ENCODE data around the gene CDC42BPB. TPM values are rescaled to one million over a fixed set of nuclear protein-coding genes. Genes with fewer than 3 reads are reported as not detected.

Gene CDC42BPB
- total and polyA plus RNA-seq, 2 experiments from 2014 or later, result 13.0 to 106 TPM

GRCh38 chr14:102947321-102948103 lies 109.8 kb downstream of the CDC42BPB start:
- Histone ChIP-seq H3K36me3 (ENCODE audit: low read depth) (peaks cover 56% of the 10 kb centered on the region; the same call in 1 of the 2 replicates), H2AFZ (no peak overlapping the region), H3K27ac (no peak overlapping the region), H3K79me2 (ENCODE audit: insufficient read depth) (0 out of 2 replicates have a peak, but pooled peaks cover 5% of the 10 kb centered on the region), H3K4me2 (ENCODE audit: unreplicated experiment) (no peak overlapping the region), H3K9me2 (ENCODE audit: insufficient read depth) (no peaks in the 10 kb centered on the region), H3F3A (ENCODE audit: insufficient read depth) (no peaks in the 10 kb centered on the region), H3K9me3 (ENCODE audit: low read depth) (no peaks in the 10 kb centered on the region), H3K4me3 (no peak overlapping the region), H3K4me1 (ENCODE audit: insufficient read depth) (no peaks in the 10 kb centered on the region), H4K20me1 (ENCODE audit: insufficient read depth) (no peaks in the 10 kb centered on the region), H3K9ac (no peak overlapping the region), H3K27me3 (replicated peaks; ENCODE audit: insufficient read depth) (no peaks in the 10 kb centered on the region)
- TF ChIP-seq EZH2phosphoT487 (IDR thresholded peaks at IDR 0.05; ENCODE audit: insufficient read depth, low read depth) (no peak), EZH2 (IDR thresholded peaks at IDR 0.05; ENCODE audit: insufficient read depth, poor library complexity, severe bottlenecking) (no peak)
- DNase-seq, result no peak
- WGBS, 2 experiments (ENCODE audit: low coverage in 1 of 2, low lambda C conversion rate in 2 of 2, missing lambda C conversion rate in 2 of 2), result 85 to 88% methylated on average over 26 to 27 of the region's 27 CpGs
- in situ Hi-C loops (cut with MboI), result no loop called here

DNA sequence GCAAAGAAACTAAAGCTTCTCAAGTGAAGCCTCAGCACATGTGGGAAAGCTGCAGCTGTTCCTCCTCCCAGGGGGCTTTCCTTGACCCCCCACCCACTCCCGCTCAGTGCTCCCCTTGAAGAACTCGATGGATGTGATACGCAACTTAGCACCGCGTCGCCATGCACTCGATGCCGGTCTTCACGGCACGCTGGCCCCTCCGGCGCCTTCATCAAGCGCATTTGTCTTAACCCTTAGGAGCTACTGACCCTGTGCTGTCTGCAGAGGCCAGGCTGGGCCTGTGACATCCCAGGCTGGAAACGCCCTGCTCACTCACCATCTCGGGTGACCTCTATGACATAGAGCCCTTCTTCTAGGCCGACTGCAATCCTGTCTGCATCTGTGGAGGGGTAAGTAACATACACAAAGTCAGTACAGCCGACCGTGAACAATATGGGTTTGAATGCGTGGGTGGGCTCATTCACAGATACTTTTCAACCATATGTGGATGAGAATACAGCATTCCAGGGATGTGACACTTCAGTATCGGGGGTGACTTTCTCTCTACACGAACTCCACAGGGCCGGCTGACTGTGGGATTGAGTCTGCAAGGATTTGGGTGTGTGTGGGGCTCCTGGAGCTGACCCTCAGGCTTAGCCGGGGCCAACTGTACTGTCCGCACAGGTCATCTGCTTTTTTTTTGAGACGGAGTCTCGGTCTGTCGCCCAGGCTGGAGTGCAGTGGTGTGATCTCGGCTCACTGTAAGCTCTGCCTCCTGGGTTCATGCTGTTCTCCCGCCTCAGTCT lies 111.8 kb downstream of the CDC42BPB start:
- Histone ChIP-seq H2AFZ (no peak overlapping the region), H3F3A (ENCODE audit: insufficient read depth) (no peaks in the 10 kb centered on the region), H3K4me2 (ENCODE audit: unreplicated experiment) (no peak overlapping the region), H3K4me1 (ENCODE audit: insufficient read depth) (no peaks in the 10 kb centered on the region), H3K9me3 (ENCODE audit: low read depth) (no peaks in the 10 kb centered on the region), H3K27me3 (replicated peaks; ENCODE audit: insufficient read depth) (no peaks in the 10 kb centered on the region), H3K27ac (no peak overlapping the region), H3K4me3 (no peak overlapping the region), H3K79me2 (ENCODE audit: insufficient read depth) (0 out of 2 replicates have a peak, but pooled peaks cover 5% of the 10 kb centered on the region), H3K36me3 (ENCODE audit: low read depth) (peaks cover 52% of the 10 kb centered on the region; the same call in 1 of the 2 replicates), H3K9ac (no peak overlapping the region), H3K9me2 (ENCODE audit: insufficient read depth) (no peaks in the 10 kb centered on the region), H4K20me1 (ENCODE audit: insufficient read depth) (no peaks in the 10 kb centered on the region)
- in situ Hi-C loops (cut with MboI), result no loop called here
- 79 to 81% methylated on average over 24 to 29 of the region's 29 CpGs for WGBS, 2 experiments (ENCODE audit: low coverage in 1 of 2, low lambda C conversion rate in 2 of 2, missing lambda C conversion rate in 2 of 2)
- DNase-seq, result peak; percentile 66
- no peak for TF ChIP-seq EZH2phosphoT487 (IDR thresholded peaks at IDR 0.05; ENCODE audit: insufficient read depth, low read depth)
- no peak for TF ChIP-seq EZH2 (IDR thresholded peaks at IDR 0.05; ENCODE audit: insufficient read depth, poor library complexity, severe bottlenecking)

- in situ Hi-C loops (cut with MboI), result no loop called here
- H2AFZ ChIP-seq, result no peak overlapping the region
- no peaks in the 10 kb centered on the region for H3K4me1 ChIP-seq (ENCODE audit: insufficient read depth)
- peaks cover 48% of the 10 kb centered on the region; the same call in 1 of the 2 replicates for H3K36me3 ChIP-seq (ENCODE audit: low read depth)
- H3K9me2 ChIP-seq (ENCODE audit: insufficient read depth), result no peaks in the 10 kb centered on the region
- no peak for DNase-seq
- no peak overlapping the region for H3K4me3 ChIP-seq
- H3K9me3 ChIP-seq (ENCODE audit: low read depth), result no peaks in the 10 kb centered on the region
- 0 out of 2 replicates have a peak, but pooled peaks cover 5% of the 10 kb centered on the region for H3K79me2 ChIP-seq (ENCODE audit: insufficient read depth)
- H3K4me2 ChIP-seq (ENCODE audit: unreplicated experiment), result no peak overlapping the region
- TF ChIP-seq EZH2 (IDR thresholded peaks at IDR 0.05; ENCODE audit: insufficient read depth, poor library complexity, severe bottlenecking) (no peak), EZH2phosphoT487 (IDR thresholded peaks at IDR 0.05; ENCODE audit: insufficient read depth, low read depth) (no peak)
- H3K27ac ChIP-seq, result no peak overlapping the region
- H3F3A ChIP-seq (ENCODE audit: insufficient read depth), result no peaks in the 10 kb centered on the region
- no peaks in the 10 kb centered on the region for H4K20me1 ChIP-seq (ENCODE audit: insufficient read depth)
- no peaks in the 10 kb centered on the region for H3K27me3 ChIP-seq (replicated peaks; ENCODE audit: insufficient read depth)
- no peak overlapping the region for H3K9ac ChIP-seq
- 90% methylated on average over 35 to 36 of the region's 36 CpGs for WGBS, 2 experiments (ENCODE audit: low coverage in 1 of 2, low lambda C conversion rate in 2 of 2, missing lambda C conversion rate in 2 of 2)
These were observed 112.7 kb downstream of the CDC42BPB start for GRCh38 chr14:102944448-102945330.

DNA sequence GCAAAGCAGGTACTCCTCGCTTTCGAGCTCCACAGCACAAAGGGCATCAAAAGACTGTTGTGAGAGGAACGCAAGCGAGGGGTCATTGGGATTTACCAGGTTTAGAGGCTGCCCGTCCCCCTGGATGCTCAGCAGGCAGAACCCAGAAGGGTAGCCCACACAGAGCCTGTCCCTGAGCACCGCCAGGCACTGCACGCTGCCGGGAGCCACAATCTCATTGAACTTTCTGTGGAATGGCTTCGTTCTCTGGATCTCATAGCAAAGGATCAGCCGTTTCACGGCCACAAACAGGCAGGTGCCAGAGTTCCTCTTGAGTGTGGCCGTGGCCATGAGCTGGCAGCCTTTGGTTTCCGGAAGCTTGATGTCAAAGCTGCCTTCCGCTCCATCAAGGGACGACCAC lies 113.4 kb downstream of the CDC42BPB start:
- 94 to 98% methylated on average over 15 of the region's 15 CpGs for WGBS, 2 experiments (ENCODE audit: low coverage in 1 of 2, low lambda C conversion rate in 2 of 2, missing lambda C conversion rate in 2 of 2)
- Histone ChIP-seq H3F3A (ENCODE audit: insufficient read depth) (no peaks in the 10 kb centered on the region), H3K9me2 (ENCODE audit: insufficient read depth) (no peaks in the 10 kb centered on the region), H3K36me3 (ENCODE audit: low read depth) (peaks cover 41% of the 10 kb centered on the region; the same call in 1 of the 2 replicates), H3K4me3 (no peak overlapping the region), H3K4me1 (ENCODE audit: insufficient read depth) (no peaks in the 10 kb centered on the region), H4K20me1 (ENCODE audit: insufficient read depth) (no peaks in the 10 kb centered on the region), H3K4me2 (ENCODE audit: unreplicated experiment) (no peak overlapping the region), H3K79me2 (ENCODE audit: insufficient read depth) (0 out of 2 replicates have a peak, but pooled peaks cover 5% of the 10 kb centered on the region), H3K27ac (no peak overlapping the region), H2AFZ (no peak overlapping the region), H3K9me3 (ENCODE audit: low read depth) (no peaks in the 10 kb centered on the region), H3K9ac (no peak overlapping the region), H3K27me3 (replicated peaks; ENCODE audit: insufficient read depth) (no peaks in the 10 kb centered on the region)
- no peak for DNase-seq
- in situ Hi-C loops (cut with MboI), result no loop called here
- TF ChIP-seq EZH2phosphoT487 (IDR thresholded peaks at IDR 0.05; ENCODE audit: insufficient read depth, low read depth) (no peak), EZH2 (IDR thresholded peaks at IDR 0.05; ENCODE audit: insufficient read depth, poor library complexity, severe bottlenecking) (no peak)

Data from GM23248 (cell line).